NCI-H146 treated with DMSO at 0.1 percent for 48 hours (cell line): ENCODE measurements around the gene CNTNAP2.

Source experiments
- DNase-seq: peaks from one replicate; lab custom pipeline; 2025; ENCODE audit not compliant: unreplicated experiment; lab: John Stamatoyannopoulos, UW

CNTNAP2 gene

DNA sequence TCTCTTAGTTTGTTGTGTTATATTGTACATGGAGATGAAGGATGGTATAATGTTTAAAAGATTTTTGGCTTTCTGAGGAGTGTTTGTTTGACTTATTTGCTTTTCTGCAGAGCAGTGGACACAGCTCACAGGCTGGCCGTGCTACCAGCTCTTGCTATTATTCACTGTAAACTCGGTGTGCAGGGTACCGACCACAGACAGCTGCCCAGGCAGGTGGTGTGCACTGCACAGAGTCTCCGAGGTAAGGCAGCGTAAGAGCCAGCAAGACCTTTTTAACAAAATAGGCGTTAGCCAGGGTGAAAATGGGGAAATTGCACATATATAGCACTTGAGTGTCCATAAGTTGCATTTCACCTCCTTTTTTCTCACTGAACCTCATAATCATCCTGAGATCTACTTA, 438.0 kb downstream of the CNTNAP2 start:
- DNase-seq, result peak; percentile 43

DNA sequence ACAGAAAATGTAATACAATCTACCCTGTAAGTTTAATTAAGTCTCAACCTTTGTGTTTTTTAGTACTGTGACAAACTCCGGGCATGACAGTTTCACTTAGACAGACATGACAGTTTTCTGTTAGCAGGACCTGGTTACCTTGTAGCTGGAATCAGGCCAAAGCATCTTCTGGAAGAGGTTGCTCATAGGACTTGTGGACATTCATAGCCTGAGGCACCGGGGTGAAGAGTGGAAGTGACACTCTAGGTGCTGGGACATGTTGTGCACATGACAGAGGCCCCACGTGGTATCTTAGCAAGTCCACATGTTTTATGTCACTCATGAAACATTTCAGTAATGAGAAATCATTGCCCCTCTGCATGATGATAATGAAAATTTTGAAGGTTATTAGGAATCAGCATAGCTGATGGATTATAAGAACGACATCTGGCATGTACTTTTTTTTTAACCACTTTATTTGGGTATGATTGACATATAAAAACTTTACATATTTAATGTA, 441.4 kb downstream of the CNTNAP2 start:
- no peak for DNase-seq

DNA sequence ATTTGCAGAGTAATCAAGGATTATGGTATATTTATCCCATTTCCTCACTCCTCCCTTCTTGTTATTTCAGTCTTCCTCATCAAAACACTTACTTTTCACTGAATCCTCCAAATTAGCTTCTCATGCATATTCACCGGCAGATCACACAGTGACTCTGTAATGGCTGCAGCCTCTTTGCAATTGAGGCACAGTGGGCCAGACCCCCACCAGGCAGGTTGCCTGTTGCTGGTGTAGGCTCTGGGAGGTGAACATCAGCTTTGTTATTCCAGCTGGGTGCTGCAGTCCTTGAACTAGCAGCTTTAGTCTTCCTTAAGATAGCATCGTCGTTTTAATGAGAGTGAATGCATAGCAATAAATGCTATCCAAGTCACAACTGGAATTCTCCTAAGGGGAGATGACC, 449.3 kb downstream of the CNTNAP2 start:
- no peak for DNase-seq

DNA sequence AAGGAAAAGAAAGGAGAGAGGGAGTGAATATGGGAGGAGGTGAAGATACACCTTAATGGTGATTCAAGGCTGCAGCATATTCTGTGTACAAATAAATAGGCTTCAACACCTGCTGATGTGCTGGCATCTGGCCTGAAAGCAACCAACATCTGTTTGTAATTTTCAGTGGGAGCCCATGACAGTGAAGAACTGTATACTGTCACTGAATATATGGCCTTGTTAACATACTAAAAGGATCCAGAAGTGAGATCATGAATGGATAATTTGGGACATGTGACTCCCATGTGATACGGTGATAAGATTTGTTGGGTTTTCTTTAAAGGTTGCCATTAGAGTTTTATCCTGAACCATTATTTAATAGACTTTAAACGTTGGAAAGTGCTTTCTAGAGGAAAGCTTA, 459.3 kb downstream of the CNTNAP2 start:
- DNase-seq, result no peak

DNA sequence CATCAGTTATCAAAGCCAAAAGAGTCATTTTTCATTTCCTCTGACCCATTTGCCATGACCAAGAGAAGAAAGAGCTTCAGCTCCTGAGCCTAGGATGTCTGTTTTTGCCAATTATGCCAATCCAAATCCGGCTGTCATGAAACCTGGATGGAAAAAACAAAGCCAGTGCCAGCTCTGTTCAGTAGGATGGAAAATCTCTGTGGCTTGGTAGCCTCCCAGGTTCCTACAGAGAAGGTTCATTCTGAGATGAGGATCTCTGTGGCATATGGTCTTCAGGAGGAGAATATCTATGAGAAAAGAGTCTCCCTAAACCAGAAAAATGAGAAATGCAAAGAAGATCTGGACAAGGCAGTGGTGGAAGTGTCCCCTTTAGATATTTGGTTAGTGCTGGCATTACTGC, 475.4 kb downstream of the CNTNAP2 start:
- DNase-seq, result no peak

DNA sequence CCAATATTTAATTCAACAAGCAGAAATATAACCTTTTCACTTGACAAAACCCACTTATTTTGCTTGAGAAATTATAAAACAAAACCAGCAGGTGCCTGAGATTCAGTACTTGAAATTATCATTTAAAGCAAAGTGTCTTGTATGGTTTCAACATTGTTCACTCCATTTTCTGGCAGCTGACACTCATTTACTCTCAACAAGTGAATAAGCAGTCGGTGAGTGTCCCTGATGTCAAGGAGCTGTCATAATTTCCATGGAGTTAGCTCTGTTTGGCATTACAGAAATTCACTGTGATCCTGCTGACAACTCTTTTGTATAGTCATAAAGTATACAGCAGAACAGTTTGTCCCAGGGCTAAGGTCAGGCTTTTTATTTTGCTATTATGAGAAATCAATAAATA, 490.0 kb downstream of the CNTNAP2 start:
- DNase-seq, result peak; percentile 16

DNA sequence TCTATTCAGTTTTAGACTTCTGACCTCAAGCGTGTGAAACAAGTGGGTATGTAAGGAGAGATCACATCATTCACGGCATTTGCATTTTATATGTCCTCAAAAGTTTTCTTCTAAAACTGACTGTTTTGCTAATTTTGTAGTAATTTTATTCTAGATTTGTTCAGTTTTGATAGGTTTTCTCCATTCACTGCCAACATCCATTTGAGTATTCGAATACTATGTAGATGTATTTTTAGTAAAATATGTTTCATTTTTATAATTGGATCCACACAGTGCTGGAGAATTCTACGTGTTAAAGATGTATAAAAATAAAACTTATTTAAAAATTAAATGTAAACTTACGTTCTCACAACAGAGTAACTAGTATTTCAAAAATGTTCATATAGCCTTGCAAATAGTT, 503.0 kb downstream of the CNTNAP2 start:
- DNase-seq, result no peak

DNA sequence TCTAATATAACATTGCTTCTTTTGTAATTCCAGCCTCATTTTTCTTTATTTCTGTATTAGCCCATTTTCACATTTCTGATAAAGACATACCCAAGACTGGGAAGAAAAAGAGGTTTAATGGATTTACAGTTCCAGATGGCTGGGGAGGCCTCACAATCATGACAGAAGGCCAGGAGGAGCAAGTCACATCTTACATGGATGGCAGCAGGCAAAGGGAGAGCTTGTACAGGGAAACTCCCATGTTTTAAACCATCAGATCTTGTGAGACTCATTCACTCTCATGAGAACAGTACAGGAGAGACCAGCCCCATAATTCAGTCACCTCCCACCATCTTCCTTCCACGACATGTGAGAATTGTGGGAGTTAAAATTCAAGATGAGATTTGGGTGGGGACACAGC, 510.3 kb downstream of the CNTNAP2 start:
- DNase-seq, result no peak

DNA sequence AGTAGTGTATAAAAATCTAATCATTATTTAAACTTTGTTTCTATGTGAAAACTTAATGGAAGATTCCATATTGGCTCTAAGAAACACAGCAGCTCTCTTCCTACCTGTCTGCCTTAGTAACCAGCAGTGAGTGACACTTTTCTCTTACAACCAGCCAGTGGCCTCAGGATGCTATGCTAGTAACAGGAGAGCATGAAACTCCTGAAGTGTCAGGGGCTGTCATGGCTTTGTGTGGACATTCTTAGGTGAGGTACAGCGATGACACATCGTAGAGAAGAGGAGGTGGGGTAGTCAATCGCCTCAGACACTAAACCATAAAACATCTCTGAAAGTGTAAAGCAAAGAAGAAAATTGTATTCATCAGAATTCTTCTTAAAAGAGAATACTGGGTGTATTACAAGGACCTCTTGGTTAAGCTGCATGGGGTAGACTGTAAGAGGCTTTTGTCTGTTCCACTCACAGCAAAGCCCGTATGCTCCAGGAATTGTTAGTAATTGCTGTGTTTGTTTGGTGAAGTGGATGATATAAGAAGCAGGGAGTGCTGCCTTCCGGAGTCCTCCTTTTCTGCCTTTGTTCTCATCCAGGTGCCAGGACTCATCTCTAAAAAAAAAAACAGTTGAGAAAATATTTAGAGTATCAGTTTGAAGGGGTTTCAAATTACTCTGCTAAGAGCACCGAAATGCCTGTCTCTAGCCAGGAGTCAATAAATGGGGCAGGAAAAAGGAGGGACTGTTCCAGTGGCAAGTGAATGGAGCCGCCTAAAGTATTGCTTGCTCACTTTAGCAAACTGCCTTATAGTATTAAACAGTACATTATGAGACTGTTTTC, 518.8 kb downstream of the CNTNAP2 start:
- DNase-seq, result peak; percentile 98

DNA sequence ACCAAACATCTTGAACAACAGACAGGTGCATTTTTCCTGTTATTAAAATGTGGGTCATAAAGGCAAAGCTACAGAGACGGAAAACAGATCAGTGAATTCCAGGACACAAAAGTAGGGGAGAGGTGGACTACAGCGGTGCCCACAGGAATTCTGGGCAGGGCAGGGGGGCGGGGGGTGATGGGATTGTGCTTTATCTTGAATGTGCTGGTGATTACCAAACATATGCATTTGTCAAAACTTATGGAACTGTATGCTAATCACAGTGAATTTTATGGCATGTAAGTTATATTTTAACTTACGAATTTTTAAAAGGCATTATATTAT, 519.4 kb downstream of the CNTNAP2 start:
- DNase-seq, result no peak

DNA sequence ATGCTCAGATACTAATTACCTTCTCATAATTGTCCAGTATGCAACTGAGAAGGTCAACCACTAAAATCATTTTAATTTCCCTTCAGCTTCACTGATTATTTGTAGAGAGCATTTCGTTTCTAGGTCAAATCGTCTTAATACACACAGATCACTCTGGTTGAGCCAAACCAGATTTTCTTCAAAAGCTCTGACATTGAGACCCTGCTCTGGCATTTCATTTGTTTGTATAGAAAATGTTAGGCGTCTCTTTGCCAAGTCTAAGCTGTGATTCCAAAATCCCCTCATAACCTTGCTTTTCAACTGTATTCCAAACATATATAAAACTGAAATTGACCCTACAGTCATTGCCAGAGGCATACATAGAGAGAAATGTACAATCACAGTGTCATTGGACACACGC, 520.0 kb downstream of the CNTNAP2 start:
- no peak for DNase-seq

DNA sequence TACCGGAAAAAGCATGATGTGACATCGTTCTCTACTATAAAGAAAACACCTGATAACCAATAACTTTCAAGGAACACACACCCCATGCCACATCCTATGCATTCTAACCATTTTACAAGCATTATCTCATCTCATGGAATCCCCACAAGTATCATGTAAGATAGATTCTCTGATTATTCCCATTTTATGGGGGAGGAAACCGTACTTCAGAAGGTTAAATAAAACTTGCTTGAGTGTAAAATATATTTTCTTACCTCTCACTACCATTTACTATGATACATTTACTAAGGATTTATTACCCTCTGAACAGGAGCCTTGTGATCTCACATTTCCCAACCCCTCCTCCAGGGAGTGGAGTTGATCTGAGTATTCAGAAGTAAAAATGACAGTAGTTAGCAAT, 522.7 kb downstream of the CNTNAP2 start:
- DNase-seq, result no peak

DNA sequence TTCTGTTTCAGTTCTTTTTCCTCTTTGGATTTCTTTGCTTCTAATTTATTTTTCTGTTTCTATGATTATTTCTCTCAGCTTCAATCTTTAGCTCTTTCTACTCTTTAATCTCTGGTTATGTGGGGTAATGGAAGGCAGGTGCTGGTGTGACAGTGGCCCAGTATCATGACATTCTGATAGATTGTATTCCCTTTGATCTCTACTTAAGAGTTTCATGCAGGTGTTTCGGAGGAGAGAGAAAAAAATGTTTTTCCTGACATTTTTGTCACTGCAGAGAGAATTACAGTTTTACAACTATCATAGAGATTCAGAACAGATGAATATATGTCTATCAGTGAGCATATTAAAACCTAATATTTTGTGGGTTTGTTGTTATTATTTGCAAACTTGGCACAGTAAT, 524.9 kb downstream of the CNTNAP2 start:
- DNase-seq, result no peak

DNA sequence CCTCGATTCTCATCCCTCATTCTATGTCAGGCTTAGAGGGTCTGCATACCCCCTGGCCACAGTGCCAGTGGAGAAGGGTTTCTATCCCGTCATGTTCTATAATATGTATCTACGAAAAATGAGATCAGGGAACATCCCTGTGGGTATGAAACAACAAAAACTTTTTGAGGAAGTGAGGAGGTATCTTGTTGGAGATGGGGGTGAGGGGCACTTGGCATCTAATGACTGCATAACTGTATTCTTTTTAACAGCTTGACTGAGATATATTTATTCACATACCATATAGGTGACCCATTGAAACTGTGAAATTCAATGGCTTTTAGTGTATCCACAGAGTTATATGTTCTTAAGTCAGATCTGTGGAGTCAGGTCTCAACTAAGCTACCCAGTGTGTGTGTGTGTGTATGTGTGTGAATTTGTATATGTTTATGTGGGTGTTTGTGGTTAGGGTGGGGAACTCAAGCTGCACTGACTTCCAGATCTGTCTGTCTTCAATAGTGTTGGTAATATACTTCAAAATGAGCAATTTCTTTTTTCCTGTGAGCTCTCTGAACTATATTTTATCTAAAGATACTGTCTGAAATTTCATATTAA, 528.9 kb downstream of the CNTNAP2 start:
- no peak for DNase-seq

DNA sequence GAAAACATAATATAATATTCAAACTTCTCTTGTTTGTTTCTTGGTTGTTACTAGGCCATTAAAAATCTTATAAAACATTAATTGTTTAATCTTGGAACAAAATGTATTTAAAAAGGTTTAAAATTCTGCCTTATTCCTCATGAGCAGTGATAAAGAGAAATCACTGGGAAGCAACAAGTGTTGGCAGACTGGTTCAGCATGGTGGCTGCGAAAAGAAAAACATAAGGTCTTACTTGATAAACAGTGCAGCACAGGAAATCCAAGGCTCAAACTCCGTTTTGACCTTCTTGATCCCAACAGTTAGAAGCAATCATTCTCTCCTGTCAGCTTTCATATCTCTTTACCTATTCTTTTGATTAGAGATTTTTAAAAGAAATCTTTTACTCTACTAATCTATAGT, 530.8 kb downstream of the CNTNAP2 start:
- DNase-seq, result no peak

DNA sequence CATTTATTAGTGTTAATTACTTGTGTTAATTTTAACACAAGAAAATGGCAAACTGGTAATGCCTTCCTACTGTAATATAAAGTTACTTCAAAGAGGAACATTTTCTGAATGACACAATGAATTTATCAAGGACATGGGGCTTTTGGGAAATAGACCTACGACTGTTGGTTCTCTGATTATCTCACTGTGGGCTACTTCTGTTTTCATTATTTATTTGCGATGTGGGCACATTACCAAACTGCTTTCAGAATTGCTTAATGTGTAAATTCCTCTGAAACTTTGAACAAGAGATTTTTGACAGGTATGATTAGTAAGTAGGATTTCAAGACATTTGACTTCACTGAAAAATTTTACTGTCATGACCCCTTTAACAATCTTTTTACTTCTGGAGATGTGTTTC, 535.6 kb downstream of the CNTNAP2 start:
- DNase-seq, result no peak

DNA sequence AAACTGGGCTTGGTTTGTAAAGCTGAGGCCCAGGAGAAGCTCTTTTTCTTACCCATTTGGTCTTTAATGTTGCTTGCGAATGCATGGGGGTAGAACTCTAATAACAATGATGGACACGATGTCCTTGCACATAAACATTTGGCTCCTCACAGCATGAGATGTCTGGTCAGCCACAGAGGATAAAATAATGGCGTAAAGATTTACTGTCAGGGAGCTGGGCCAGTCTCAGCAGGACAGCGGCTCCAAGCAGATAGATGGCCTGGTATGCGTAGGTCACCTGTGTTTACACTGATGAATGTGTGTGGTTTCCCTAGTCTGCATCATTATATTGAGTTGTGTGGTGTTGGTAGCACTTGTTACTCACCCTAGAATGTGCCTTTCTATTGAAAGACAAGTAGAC, 537.4 kb downstream of the CNTNAP2 start:
- DNase-seq, result peak; percentile 97

DNA sequence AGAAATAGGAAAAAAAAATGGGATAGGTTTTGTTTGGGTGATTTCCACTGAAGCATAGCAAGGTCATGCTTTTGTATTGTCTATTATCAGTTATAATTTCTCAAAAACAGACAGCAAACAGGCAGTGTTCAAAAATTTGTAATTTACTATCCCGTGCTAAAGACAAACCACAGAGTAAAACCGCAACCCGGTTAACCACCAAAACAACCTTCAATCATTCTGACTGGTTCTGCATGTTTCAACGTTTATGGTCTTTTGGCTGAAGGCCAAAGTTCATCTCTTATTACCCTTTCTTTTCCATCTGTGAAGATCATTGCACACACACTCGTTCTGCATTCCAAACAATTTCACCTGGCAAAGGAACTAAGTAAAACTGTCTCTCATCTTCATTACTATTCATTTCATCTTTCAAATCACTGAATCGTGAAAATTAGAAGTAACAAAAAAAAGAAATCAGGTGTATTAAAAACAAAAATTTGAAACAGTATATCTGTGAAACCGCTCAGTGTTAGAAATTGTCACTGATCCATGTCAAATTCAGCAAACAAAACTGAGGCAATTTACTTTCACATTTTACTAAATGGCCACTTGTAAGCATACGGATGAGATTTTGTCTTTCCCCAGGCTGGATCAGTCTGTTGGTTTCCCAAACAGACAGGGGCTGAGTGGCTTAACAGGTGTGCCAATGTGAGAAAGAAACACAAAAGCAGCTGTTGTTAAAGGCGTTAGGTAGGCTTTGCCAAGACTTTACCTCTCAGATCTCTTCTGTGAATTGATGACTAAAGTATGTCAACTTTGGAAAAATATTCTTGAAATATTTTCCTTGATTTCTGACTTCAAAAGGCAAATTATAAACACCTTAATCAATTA, 539.6 kb downstream of the CNTNAP2 start:
- peak; percentile 76 for DNase-seq

DNA sequence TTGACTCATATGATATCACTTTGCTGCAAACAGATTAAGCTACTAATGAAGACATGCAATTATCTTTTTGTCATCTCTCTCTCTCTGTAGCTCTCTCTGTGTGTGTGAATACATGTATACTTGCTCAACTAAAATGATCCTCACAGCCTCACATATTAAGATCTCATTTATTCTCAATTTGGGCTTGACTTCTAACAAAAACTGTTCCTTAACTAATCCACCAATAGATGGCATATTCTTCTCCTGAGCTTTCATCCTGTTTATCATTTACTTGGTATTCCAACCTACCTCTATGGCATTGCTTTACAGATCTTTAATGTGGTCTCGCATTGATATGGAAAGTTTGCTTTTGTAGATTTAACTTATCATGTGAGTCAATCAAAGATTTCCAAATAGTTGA, 540.4 kb downstream of the CNTNAP2 start:
- peak; percentile 33 for DNase-seq

DNA sequence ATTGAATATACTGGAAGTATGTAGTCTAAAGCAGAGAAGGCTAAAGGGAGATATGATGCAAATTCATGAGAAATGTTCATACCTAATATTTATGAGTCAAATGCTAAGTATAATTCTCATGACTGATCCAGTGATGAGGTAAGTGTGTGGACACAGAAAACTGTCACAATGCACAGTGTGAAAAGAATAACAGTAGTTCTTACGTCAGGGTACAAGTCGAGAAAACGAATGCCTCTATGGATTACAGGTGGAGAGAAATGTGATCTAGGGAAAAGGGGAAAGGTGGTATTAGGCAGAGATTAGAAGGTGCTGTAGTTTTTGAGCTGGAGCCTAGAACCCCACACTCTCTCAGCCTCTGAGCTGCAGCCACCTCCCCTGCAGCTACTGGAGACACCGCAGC, 542.0 kb downstream of the CNTNAP2 start:
- no peak for DNase-seq

DNA sequence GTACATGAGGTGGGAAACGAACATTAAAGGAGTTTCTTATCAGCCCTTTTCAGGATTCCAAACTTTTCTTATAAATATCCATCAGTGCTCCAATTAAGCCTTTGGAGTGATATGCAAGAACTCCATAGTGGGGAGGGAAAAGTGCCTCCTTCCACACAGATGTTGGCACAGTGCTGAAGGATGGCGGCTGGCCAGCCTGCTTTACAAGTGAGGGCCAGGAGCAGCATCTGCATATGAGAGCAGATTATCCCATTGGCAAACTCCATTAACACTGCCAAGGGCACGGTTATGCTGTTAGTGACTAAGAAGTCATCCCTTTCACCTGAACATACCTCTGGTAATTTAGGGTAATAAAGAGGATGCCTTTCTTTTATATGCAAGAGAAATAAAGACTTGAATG, 543.1 kb downstream of the CNTNAP2 start:
- DNase-seq, result no peak

DNA sequence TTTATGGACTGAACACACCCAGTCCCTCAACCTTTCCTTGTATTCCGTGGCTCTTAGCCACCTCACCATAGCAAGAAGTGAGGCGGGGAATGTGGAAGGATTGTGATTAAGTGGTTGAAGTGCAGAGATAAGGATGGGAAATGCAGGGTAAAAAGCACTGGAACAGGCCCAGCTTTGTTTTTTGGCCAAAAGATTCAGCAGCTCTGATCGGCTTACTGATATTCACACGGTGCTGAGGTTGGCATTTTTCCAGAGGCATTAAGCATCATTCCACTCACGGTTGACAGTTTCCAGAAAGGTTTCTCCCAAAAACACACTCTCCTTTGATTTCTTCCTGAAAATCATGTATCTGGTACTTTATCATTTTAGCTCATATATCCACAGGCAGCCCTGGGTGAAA, 544.2 kb downstream of the CNTNAP2 start:
- DNase-seq, result no peak
